GM12878 (cell line): Measurements from ENCODE around the gene PDE7B. TPM values are rescaled to one million over a fixed set of nuclear protein-coding genes. Genes with fewer than 3 reads are reported as not detected.

Source experiments
- CBX3 ChIP-seq: fragments of 200-600 bp; sonication (generic); IDR thresholded peaks from 2 replicates; pipeline ENCODE4 v1.6.1; 2016; ENCODE audit warnings: low read depth, borderline replicate concordance
- CBX5 ChIP-seq: sonication (generic); IDR thresholded peaks from 2 replicates; pipeline ENCODE4 v1.6.1; 2016; ENCODE audit warnings: low read depth, moderate library complexity, mild to moderate bottlenecking, inconsistent platforms
- ESRRA ChIP-seq: IDR thresholded peaks from 2 replicates; pipeline ENCODE4 v1.6.1; 2012; ENCODE audit warnings: mild to moderate bottlenecking, low read length, improper control_type of control experiment
- ETV6 ChIP-seq, 2 experiments: fragments of 450-650 bp in 1 of 2; IDR thresholded peaks in 1 of 2; conservative IDR thresholded peaks in 1 of 2; 2 replicates each; pipeline ENCODE4 v1.6.1; 2014; ENCODE audit warnings: antibody characterized with exemption in 1 of 2, borderline replicate concordance in 1 of 2, low read depth in 1 of 2, mild to moderate bottlenecking in 1 of 2, moderate library complexity in 1 of 2
- EZH2 ChIP-seq: IDR thresholded peaks from 2 replicates; pipeline ENCODE4 v1.6.1; 2012; ENCODE audit warnings: low read depth, mild to moderate bottlenecking, control low read depth, inconsistent platforms, low read length, borderline replicate concordance; ENCODE audit not compliant: control insufficient read depth
- KLF5 ChIP-seq: fragments of 450-650 bp; IDR thresholded peaks from 2 replicates; pipeline ENCODE4 v1.6.1; 2014; ENCODE audit warnings: mild to moderate bottlenecking; ENCODE audit not compliant: partially characterized antibody
- NR2F1 ChIP-seq: fragments of 450-650 bp; conservative IDR thresholded peaks from 2 replicates; pipeline ENCODE4 v1.6.1; 2017; ENCODE audit warnings: mild to moderate bottlenecking
- YY1 ChIP-seq: IDR thresholded peaks from 2 replicates; pipeline ENCODE4 v1.6.1; 2011; ENCODE audit warnings: low read depth, mild to moderate bottlenecking, low read length
- polyA plus RNA-seq, 11 experiments: library from polyadenylated mRNA; depleted of rRNA in 4 of 11; unstranded in 6 of 11; stranded (reverse) in 5 of 11; fragments of >200 nt; fragmentation: Nextera tagmentation in 4 of 11; fragmentation: Illumina TruSeq in 1 of 11; extraction: Ambion mirVana in 4 of 11; extraction: Trizol in 1 of 11; gene quantifications; 1 replicate in 1 of 11; 2 replicates in 10 of 11; pipeline versions ENCODE4 v1.2.1 to v1.2.3, GENCODE V29; 2011 to 2016; ENCODE audit warnings: inconsistent platforms in 2 of 11, missing spikeins in 2 of 11, low read depth in 1 of 11
- total RNA-seq, 4 experiments: library from RNA; depleted of rRNA in 3 of 4; stranded (reverse); fragments of >200 nt in 3 of 4; fragmentation: Illumina TruSeq in 1 of 4; extraction: Trizol in 1 of 4; gene quantifications; 2 replicates each; pipeline versions ENCODE4 v1.2.1 to v1.2.3, GENCODE V29; 2013 to 2021
- TF ChIP-seq, protein P1 (sequence below): fragments of 450-650 bp; IDR thresholded peaks from 2 replicates; pipeline ENCODE4 v1.6.1; 2018; ENCODE audit warnings: borderline replicate concordance, mild to moderate bottlenecking; ENCODE audit not compliant: partially characterized antibody
- TF ChIP-seq, protein P2 (sequence below): IDR thresholded peaks from 2 replicates; pipeline ENCODE4 v1.6.1; 2012; ENCODE audit warnings: low read depth, low read length, improper control_type of control experiment
- TF ChIP-seq, protein P3 (sequence below): fragments of 450-650 bp; IDR thresholded peaks from 2 replicates; pipeline ENCODE4 v1.6.1; 2017; ENCODE audit warnings: mild to moderate bottlenecking, moderate library complexity

The PDE7B gene
- total and polyA plus RNA-seq, 10 of the 15 experiments (the other 5 are each of a cell fraction or from before 2014, with no cell fraction given) = not detected

DNA sequence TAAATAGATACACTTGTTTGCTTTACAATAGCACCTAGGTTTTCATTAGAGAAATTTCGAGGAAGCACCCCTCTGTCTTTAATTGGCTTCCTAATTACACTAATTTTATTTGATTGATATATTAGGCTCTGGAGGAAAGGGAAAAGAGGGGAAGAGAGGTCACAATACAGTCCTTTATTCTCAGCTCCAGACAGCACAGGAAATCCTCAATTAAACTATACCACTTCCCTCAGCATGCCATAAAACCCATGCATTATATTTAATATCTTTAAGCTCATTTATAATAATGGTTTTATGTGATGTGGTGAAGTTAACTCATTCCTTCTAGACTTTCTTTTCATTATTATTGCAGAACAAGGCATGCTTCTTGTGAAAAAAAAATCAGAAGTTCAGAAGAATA is 17.7 kb upstream of the PDE7B start (continued):
- TF ChIP-seq KLF5 (no peak), CBX3 (no peak), ESRRA (no peak), YY1 (no peak), CBX5 (no peak), ETV6 (conservative IDR thresholded peaks at IDR 0.05 in 1 of 2, IDR thresholded peaks at IDR 0.05 in 1 of 2; ENCODE audit: borderline replicate concordance in 1 of 2, low read depth in 1 of 2) (no peak), NR2F1 (no peak), EZH2 (no peak)
- TF ChIP-seq, protein P1, sequence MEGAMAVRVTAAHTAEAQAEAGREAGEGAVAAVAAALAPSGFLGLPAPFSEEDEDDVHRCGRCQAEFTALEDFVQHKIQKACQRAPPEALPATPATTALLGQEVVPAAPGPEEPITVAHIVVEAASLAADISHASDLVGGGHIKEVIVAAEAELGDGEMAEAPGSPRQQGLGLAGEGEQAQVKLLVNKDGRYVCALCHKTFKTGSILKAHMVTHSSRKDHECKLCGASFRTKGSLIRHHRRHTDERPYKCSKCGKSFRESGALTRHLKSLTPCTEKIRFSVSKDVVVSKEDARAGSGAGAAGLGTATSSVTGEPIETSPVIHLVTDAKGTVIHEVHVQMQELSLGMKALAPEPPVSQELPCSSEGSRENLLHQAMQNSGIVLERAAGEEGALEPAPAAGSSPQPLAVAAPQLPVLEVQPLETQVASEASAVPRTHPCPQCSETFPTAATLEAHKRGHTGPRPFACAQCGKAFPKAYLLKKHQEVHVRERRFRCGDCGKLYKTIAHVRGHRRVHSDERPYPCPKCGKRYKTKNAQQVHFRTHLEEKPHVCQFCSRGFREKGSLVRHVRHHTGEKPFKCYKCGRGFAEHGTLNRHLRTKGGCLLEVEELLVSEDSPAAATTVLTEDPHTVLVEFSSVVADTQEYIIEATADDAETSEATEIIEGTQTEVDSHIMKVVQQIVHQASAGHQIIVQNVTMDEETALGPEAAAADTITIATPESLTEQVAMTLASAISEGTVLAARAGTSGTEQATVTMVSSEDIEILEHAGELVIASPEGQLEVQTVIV = no peak
- TF ChIP-seq, protein P2, sequence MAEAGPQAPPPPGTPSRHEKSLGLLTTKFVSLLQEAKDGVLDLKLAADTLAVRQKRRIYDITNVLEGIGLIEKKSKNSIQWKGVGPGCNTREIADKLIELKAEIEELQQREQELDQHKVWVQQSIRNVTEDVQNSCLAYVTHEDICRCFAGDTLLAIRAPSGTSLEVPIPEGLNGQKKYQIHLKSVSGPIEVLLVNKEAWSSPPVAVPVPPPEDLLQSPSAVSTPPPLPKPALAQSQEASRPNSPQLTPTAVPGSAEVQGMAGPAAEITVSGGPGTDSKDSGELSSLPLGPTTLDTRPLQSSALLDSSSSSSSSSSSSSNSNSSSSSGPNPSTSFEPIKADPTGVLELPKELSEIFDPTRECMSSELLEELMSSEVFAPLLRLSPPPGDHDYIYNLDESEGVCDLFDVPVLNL = no peak
- TF ChIP-seq, protein P3, sequence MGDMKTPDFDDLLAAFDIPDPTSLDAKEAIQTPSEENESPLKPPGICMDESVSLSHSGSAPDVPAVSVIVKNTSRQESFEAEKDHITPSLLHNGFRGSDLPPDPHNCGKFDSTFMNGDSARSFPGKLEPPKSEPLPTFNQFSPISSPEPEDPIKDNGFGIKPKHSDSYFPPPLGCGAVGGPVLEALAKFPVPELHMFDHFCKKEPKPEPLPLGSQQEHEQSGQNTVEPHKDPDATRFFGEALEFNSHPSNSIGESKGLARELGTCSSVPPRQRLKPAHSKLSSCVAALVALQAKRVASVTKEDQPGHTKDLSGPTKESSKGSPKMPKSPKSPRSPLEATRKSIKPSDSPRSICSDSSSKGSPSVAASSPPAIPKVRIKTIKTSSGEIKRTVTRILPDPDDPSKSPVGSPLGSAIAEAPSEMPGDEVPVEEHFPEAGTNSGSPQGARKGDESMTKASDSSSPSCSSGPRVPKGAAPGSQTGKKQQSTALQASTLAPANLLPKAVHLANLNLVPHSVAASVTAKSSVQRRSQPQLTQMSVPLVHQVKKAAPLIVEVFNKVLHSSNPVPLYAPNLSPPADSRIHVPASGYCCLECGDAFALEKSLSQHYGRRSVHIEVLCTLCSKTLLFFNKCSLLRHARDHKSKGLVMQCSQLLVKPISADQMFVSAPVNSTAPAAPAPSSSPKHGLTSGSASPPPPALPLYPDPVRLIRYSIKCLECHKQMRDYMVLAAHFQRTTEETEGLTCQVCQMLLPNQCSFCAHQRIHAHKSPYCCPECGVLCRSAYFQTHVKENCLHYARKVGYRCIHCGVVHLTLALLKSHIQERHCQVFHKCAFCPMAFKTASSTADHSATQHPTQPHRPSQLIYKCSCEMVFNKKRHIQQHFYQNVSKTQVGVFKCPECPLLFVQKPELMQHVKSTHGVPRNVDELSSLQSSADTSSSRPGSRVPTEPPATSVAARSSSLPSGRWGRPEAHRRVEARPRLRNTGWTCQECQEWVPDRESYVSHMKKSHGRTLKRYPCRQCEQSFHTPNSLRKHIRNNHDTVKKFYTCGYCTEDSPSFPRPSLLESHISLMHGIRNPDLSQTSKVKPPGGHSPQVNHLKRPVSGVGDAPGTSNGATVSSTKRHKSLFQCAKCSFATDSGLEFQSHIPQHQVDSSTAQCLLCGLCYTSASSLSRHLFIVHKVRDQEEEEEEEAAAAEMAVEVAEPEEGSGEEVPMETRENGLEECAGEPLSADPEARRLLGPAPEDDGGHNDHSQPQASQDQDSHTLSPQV = no peak
